Fibroblast of villous mesenchyme (primary cell): ENCODE data around the gene ZFPM1. TPM values are rescaled to one million over a fixed set of nuclear protein-coding genes. Genes with fewer than 3 reads are reported as not detected.

Source experiments
- DNase-seq: peaks from one replicate; pipeline ENCODE4 v3.0.0-alpha.2; 2010; ENCODE audit warnings: low read depth
- H3K4me3 ChIP-seq: 2 replicates; pipeline ENCODE4 v1.5.1; 2011; ENCODE audit warnings: low read depth, mild to moderate bottlenecking, low read length
- total RNA-seq: library from RNA; depleted of rRNA; stranded (reverse); fragments of >200 nt; gene quantifications from 2 replicates; pipeline ENCODE4 v1.2.3, GENCODE V29; 2012
- TF ChIP-seq, protein P1 (sequence below): IDR thresholded peaks from 2 replicates; pipeline ENCODE4 v1.5.1; 2012; ENCODE audit warnings: low read depth, mild to moderate bottlenecking, low read length; ENCODE audit not compliant: insufficient read depth

Gene ZFPM1
- total RNA-seq, 1 donor = 2.6 TPM

DNA sequence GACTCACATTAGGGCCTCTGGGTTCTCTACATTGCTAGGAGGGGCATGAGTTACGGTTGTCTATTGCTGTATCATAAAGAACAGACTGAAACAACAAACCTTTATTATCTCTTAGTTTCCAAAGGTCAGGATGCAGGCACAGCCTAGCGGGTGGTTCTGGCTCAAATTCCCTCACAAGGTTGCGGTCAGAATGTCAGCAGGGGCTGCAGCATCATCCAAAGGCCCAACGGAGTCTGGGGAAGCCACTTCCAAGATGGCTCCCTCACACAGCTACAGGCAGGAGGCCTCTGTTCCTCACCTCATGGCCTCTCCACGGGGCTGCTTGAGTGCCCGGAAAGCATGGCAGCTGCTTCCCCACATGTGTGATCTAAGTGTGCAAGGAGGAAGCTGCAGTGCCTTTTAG, 29.6 kb upstream of the ZFPM1 start:
- no peak for DNase-seq
- H3K4me3 ChIP-seq = no peak overlapping the region
- TF ChIP-seq, protein P1, sequence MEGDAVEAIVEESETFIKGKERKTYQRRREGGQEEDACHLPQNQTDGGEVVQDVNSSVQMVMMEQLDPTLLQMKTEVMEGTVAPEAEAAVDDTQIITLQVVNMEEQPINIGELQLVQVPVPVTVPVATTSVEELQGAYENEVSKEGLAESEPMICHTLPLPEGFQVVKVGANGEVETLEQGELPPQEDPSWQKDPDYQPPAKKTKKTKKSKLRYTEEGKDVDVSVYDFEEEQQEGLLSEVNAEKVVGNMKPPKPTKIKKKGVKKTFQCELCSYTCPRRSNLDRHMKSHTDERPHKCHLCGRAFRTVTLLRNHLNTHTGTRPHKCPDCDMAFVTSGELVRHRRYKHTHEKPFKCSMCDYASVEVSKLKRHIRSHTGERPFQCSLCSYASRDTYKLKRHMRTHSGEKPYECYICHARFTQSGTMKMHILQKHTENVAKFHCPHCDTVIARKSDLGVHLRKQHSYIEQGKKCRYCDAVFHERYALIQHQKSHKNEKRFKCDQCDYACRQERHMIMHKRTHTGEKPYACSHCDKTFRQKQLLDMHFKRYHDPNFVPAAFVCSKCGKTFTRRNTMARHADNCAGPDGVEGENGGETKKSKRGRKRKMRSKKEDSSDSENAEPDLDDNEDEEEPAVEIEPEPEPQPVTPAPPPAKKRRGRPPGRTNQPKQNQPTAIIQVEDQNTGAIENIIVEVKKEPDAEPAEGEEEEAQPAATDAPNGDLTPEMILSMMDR = no peak

DNA sequence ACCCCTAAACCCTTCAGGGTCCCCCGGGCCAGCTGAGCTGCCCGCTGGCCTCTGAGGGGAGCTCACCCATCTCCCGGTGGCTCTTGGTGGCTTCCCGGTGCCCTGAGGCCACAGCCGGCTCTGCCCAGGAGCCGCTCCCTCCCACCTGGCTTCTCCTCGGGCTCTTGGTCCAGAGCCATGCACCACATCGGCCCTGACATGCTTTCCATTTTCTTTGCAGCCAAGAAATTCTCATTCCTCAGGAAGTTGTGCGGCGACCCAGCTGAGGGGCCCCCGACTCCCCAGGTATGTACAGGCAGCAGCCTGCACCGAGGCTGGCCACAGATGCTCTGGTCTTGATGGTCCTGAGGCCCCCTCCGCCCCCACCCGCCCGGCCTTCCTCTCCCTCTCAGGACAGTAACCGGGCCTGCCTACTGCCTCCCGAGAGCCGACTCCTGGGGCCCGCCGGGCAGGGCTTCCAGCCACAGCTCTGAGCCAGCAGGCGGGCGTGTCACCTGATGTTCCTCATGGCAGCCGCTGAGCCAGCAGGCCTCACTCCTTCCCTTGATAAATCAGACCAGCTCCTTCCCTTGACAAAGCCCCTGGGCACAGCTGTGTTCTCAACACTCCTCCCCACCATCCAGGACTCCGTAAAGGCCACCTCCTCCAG, 28.4 kb upstream of the ZFPM1 start:
- no peak overlapping the region for H3K4me3 ChIP-seq
- DNase-seq = no peak
- TF ChIP-seq, protein P1 = no peak

DNA sequence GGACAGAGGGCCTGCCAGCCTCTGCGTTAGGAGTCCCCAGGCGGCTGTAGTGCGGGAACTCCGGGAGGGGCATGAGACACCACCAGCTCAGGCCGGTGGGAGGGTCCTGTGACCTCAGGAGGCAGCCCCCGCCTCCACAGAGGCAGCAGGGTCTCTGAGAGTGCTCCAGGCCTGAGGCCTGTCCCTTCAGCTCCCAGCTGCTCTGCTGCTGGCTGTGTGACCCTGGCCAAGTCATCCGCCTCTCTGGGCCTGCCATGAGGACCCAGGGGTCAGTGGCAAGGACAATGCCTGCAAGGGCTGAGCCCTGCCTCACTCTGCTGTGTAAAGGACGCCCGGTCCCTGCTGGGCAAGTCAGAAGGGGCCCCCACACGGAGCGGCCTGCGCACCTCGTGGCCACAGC, 27.1 kb upstream of the ZFPM1 start:
- no peak for DNase-seq
- no peak overlapping the region for H3K4me3 ChIP-seq
- TF ChIP-seq, protein P1 = no peak

DNA sequence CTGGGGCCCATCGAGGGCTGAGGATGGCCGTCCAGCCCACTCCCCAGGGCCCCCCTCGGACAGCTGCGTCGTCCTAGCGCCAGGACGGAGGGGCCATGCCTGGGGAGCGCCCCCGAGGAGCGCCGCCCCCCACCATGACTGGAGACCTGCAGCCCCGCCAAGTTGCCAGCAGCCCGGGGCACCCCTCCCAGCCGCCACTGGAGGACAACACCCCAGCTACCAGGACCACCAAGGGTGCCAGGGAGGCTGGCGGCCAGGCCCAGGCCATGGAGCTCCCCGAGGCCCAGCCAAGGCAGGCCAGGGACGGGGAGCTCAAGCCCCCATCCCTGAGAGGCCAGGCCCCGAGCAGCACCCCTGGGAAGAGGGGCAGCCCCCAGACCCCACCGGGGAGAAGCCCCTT, 25.7 kb upstream of the ZFPM1 start:
- TF ChIP-seq, protein P1 = no peak
- DNase-seq = no peak
- H3K4me3 ChIP-seq = no peak overlapping the region

DNA sequence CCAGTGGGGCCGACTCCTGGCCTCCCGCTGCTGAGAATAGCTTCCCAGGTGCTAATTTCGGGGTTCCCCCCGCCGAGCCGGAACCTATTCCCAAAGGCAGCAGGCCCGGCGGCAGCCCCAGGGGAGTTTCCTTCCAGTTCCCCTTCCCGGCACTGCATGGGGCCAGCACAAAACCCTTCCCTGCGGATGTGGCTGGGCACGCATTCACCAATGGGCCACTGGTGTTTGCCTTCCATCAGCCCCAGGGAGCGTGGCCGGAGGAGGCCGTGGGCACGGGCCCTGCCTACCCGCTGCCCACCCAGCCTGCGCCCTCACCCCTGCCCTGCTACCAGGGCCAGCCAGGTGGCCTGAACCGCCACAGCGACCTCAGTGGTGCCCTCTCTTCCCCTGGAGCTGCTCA, 24.9 kb upstream of the ZFPM1 start:
- DNase-seq = no peak
- no peak overlapping the region for H3K4me3 ChIP-seq
- TF ChIP-seq, protein P1 = no peak

DNA sequence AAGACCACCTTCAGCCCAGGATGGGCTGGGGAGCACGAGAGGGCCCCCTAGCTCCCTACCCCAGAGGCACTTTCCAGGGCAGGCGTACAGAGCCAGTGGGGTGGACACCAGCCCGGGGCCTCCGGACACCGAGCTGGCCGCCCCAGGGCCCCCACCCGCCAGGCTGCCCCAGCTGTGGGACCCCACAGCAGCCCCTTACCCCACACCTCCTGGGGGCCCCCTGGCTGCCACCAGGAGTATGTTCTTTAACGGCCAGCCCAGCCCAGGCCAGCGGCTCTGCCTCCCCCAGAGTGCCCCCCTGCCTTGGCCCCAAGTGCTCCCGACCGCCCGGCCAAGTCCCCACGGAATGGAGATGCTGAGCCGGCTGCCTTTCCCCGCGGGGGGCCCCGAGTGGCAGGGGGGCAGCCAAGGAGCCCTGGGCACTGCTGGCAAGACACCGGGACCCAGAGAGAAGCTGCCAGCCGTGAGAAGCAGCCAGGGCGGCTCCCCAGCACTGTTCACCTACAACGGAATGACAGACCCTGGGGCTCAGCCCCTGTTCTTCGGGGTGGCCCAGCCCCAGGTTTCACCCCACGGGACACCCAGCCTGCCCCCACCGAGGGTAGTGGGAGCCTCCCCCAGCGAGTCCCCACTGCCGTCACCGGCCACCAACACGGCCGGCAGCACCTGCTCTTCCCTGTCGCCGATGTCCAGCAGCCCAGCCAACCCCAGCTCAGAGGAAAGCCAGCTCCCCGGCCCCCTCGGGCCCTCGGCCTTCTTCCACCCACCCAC, 24.3 kb upstream of the ZFPM1 start:
- no peak for DNase-seq
- H3K4me3 ChIP-seq = no peak overlapping the region
- TF ChIP-seq, protein P1 = peak; percentile 8
